Prostate gland (tissue), 2 donors: ENCODE results near the gene ECSCR. TPM values are rescaled to one million over a fixed set of nuclear protein-coding genes. Genes with fewer than 3 reads are reported as not detected.

Experiments used
- DNase-seq: peaks from one replicate; pipeline ENCODE4 v3.0.0-alpha.2; 2019; ENCODE audit warnings: low spot score
- H3K27ac ChIP-seq, 2 donors: fragments of 200-600 bp; sonication (generic); 2 replicates each; pipeline ENCODE4 v1.5.1; 2017 to 2019
- H3K27me3 ChIP-seq: fragments of 200-600 bp; sonication (generic); replicated peaks from 2 replicates; pipeline ENCODE4 v1.5.1; 2019; ENCODE audit not compliant: insufficient read depth
- H3K36me3 ChIP-seq, 2 donors: fragments of 200-600 bp; sonication (generic); 1 replicate in 1 of 2; 2 replicates in 1 of 2; pipeline versions ENCODE4 v1.5.1 to v1.8.1; 2017 to 2019
- H3K4me1 ChIP-seq: fragments of 200-600 bp; sonication (generic); replicated peaks from 2 replicates; pipeline ENCODE4 v1.5.1; 2019
- H3K4me3 ChIP-seq, 2 donors: fragments of 200-600 bp; sonication (generic); 2 replicates each; pipeline ENCODE4 v1.5.1; 2017 to 2019
- H3K9me3 ChIP-seq: fragments of 200-600 bp; sonication (generic); 2 replicates; pipeline ENCODE4 v1.5.1; 2017
- CTCF ChIP-seq, 4 experiments: fragments of 200-600 bp in 2 of 4; fragments of 450-650 bp in 2 of 4; sonication (generic) in 2 of 4; IDR thresholded peaks; 1 replicate in 3 of 4; 2 replicates in 1 of 4; pipeline ENCODE4 v1.5.1; 2016 to 2019; ENCODE audit warnings: antibody characterized with exemption in 4 of 4, mild to moderate bottlenecking in 2 of 4, moderate library complexity in 2 of 4
- POLR2A ChIP-seq: fragments of 450-650 bp; IDR thresholded peaks from one replicate; pipeline ENCODE4 v1.6.1; 2016; ENCODE audit warnings: antibody characterized with exemption, mild to moderate bottlenecking
- POLR2AphosphoS5 ChIP-seq: sonication (generic); formaldehyde crosslinking; IDR thresholded peaks from one replicate; pipeline ENCODE4 v1.6.1; 2017; ENCODE audit warnings: antibody characterized with exemption
- WGBS: methylation state at CpG from one replicate; pipeline ENCODE4 v1.1.5; 2018; 5-methylcytosine and 5-hydroxymethylcytosine counted together
- intact Hi-C: fragments of 100-400 bp; cut with DNase I; formaldehyde crosslinking; loops from one replicate; pipeline ENCODE4 v1.14.2; 2022
- total RNA-seq, 2 donors: library from RNA; depleted of rRNA; stranded (reverse); fragments of >200 nt; gene quantifications; one replicate each; pipeline ENCODE4 v1.1.0, GENCODE V29; 2016

ECSCR gene
- total RNA-seq, 2 donors from 2014 or later = 5.3 to 6.7 TPM

DNA sequence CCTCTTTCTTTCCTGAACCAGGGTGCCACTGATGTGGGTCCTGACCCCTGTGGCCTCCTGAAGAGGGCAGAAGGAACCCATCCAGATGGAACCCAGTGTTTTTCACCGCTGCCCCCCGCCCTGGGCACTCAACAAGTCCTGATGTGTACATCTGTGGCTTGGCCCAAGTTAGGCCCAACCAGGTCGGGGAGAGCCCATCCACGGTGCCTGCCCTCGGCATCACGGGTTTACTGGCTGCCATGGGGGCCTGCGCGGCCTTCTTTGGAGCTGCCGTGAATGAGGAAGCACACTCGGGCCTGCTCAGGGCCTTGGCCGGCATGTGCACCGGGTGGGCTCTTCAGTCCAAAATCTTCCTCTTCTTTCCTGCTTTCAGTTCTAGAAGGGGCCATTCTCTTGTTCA lies 5.8 kb downstream of the ECSCR start:
- no peak for DNase-seq
- Histone ChIP-seq H3K36me3 (no peaks in the 10 kb centered on the region), H3K27me3 (no peaks in the 10 kb centered on the region), H3K4me3 (no peak overlapping the region), H3K27ac (no peak overlapping the region), H3K9me3 (no peaks in the 10 kb centered on the region), H3K4me1 (no peaks in the 10 kb centered on the region)
- WGBS = 91% methylated on average over 12 of the region's 12 CpGs
- intact Hi-C loops = no loop called here
- TF ChIP-seq POLR2AphosphoS5 = no peak
- TF ChIP-seq CTCF (IDR thresholded peaks at IDR 0.05) = no peak
- no peak for TF ChIP-seq POLR2A

DNA sequence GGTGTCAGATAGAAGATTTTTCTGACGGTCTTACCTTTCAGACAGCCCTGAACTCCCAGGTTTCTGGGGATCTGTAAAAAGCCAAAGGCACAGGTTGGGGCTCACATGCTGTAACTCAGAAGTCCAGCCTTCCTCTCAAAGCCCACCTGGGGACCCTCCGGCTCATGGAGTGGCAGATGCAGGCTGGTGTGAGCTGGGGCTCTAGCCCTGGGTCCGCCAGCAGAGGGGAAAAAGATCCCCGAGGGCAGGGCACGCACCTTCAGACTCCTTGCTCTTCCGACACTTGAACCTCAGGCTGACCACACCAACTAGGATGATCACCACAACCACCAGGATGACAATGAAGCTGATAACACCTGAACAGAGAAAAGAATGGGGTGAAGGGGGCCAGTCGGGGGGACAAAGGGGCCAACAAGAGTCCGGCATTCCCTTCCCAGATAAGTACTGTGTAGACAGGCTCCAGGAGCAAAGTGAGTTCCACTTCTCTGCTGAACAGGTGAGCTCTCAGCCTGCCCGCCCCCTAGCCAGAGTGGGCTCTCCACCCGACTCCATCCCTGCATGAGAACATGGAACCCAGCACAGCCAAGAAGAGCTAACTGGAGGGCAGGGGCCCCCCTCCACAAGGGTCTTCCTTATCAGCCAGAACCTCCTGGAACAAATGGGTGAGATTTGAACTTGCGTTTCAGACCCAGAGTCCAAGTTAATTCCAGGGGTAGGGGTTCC lies 7.8 kb downstream of the ECSCR start:
- Histone ChIP-seq H3K27me3 (no peaks in the 10 kb centered on the region), H3K4me1 (no peaks in the 10 kb centered on the region), H3K27ac (no peak overlapping the region), H3K4me3 (no peak overlapping the region), H3K9me3 (no peaks in the 10 kb centered on the region), H3K36me3 (no peaks in the 10 kb centered on the region)
- intact Hi-C loops = no loop called here
- TF ChIP-seq POLR2AphosphoS5 (no peak), POLR2A (no peak), CTCF (IDR thresholded peaks at IDR 0.05) (no peak)
- DNase-seq = no peak
- 85% methylated on average over 11 of the region's 11 CpGs for WGBS

DNA sequence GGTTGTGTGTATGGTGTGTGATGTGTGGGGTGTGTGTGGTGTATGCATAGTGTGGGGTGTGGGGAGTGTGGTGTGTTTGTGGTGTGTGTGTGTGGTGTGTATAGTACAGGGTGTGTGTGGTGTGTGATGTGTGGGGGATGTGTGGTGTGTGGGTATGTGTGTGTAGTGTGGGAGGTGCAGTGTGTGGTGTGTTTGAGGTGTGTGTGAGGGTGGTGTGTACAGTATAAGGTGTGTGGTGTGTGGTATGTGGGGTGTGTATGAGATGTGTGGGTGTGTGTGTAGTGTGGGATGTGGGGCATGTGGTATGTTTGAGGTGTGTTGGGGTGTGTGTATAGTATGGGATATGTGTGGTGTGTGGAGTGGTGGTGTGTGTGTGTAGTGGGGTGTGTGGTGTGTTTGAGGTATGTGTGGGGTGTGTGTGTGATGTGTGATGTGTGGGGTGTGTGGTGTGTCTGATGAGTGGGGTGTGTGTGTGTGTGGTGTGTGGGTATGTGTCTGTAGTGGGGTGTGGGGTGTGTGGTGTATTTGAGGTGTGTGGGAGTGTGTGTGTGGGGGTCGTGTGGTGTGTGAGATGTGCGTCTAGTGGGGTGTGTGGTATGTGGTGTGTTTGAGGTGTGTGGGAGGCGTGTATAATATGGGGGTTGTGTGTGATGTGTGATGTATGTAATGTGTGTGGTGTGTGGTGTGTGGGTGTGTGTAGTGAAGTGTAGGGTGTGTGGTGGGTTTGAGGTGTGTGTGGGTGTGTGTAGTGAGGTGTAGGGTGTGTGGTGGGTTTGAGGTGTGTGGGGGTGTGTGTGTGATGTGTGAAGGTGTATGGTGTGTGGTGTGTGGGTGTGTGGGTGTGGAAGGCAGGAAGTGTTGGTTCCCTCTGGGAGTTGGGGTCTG lies 8.6 kb downstream of the ECSCR start:
- no peaks in the 10 kb centered on the region for H3K27me3 ChIP-seq
- H3K9me3 ChIP-seq = no peaks in the 10 kb centered on the region
- TF ChIP-seq CTCF (IDR thresholded peaks at IDR 0.05) (no peak), POLR2A (no peak), POLR2AphosphoS5 (no peak)
- intact Hi-C loops = no loop called here
- H3K27ac ChIP-seq = no peak overlapping the region
- WGBS = 89% methylated on average over 3 of the region's 3 CpGs
- no peaks in the 10 kb centered on the region for H3K36me3 ChIP-seq
- no peak overlapping the region for H3K4me3 ChIP-seq
- no peaks in the 10 kb centered on the region for H3K4me1 ChIP-seq
- DNase-seq = no peak

DNA sequence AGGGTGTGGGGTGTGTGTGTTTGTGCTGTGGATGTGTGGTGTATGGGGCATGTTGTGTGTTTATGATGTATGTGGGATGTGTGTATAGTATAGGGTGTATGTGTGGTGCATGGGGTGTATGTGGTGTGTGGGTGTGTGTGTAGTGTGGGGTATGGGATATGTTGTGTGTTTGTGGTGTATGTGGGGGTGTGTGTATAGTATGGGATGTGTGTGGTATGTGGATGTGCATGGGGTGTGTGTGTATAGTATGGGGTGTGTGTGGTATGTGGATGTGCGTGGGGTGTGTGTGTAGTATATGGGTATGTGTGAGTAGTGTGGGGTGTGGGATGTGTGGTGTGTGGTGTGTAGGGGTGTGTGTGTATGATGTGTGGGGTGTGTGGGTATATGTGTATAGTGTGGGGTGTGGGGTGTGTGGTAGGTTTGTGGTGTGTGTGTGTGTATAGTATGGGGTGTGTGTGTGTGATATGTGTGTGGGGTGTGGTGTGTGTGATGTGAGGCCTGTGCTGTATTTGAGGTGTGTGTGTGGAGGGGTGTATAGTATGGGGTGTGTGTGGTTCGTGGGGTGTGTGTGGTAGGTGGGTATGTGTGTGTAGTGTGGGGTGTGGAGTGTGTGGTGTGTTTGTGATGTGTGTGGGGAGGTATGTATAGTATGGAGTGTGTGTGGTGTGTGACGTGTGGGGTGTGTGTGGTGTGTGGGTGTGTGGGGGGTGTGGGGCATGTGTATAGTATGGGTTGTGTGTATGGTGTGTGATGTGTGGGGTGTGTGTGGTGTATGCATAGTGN lies 10.5 kb downstream of the ECSCR start:
- WGBS = 82% methylated on average over 3 of the region's 3 CpGs
- Histone ChIP-seq H3K27ac (no peak overlapping the region), H3K27me3 (no peaks in the 10 kb centered on the region), H3K4me3 (no peak overlapping the region), H3K36me3 (no peaks in the 10 kb centered on the region), H3K9me3 (no peaks in the 10 kb centered on the region), H3K4me1 (no peaks in the 10 kb centered on the region)
- intact Hi-C loops = no loop called here
- no peak for DNase-seq
- TF ChIP-seq POLR2A (no peak), POLR2AphosphoS5 (no peak), CTCF (IDR thresholded peaks at IDR 0.05) (no peak)
